GM12892 (cell line): Measurements from ENCODE around the gene SPRN.

Source experiments
- POLR2A ChIP-seq: IDR thresholded peaks from 2 replicates; pipeline ENCODE4 v1.6.1; 2011; ENCODE audit warnings: low read depth, low read length, control low read depth
- TAF1 ChIP-seq: IDR thresholded peaks from 2 replicates; pipeline ENCODE4 v1.6.1; 2011; ENCODE audit warnings: low read depth, mild to moderate bottlenecking, control low read depth, low read length, borderline replicate concordance

GRCh38 chr10:133452453-133452852 is 28.0 kb upstream of the SPRN start:
- no peak for TF ChIP-seq POLR2A
- no peak for TF ChIP-seq TAF1
